Lung (tissue), 12 donors: ENCODE measurements around the gene GRM6. TPM values are rescaled to one million over a fixed set of nuclear protein-coding genes. Genes with fewer than 3 reads are reported as not detected.

Source experiments
- ATAC-seq: fragments of 200-7000 bp; cut with Tn5 transposase; one replicate; pipeline ENCODE4 v1.9.1; 2020; ENCODE audit warnings: moderate number of reproducible peaks; ENCODE audit not compliant: insufficient read depth, low FRiP score
- DNase-seq, 3 donors: peaks; one replicate each; pipeline ENCODE4 v3.0.0-alpha.2; 2013 to 2017
- H3K27ac ChIP-seq, 2 donors: one replicate each; pipeline ENCODE4 v1.5.1; 2013; ENCODE audit warnings: mild to moderate bottlenecking in 2 of 2, moderate library complexity in 2 of 2, control low read depth in 1 of 2, inconsistent platforms in 1 of 2, low read depth in 1 of 2, low read length in 1 of 2
- H3K27me3 ChIP-seq, 3 donors: one replicate each; pipeline ENCODE4 v1.5.1; 2013; ENCODE audit warnings: low read length in 2 of 3; ENCODE audit not compliant: control insufficient read depth in 3 of 3, insufficient read depth in 3 of 3
- H3K36me3 ChIP-seq, 4 donors: one replicate each; pipeline ENCODE4 v1.5.1; 2013; ENCODE audit warnings: low read length in 4 of 4, mild to moderate bottlenecking in 1 of 4, moderate library complexity in 1 of 4; ENCODE audit not compliant: control insufficient read depth in 4 of 4, insufficient read depth in 4 of 4
- H3K4me1 ChIP-seq, 5 donors: one replicate each; pipeline ENCODE4 v1.5.1; 2013; ENCODE audit warnings: low read length in 5 of 5, mild to moderate bottlenecking in 2 of 5, moderate library complexity in 1 of 5; ENCODE audit not compliant: control insufficient read depth in 5 of 5, insufficient read depth in 5 of 5
- H3K4me3 ChIP-seq: one replicate; pipeline ENCODE4 v1.5.1; 2013; ENCODE audit warnings: mild to moderate bottlenecking, control low read depth, moderate library complexity
- H3K9ac ChIP-seq, 2 donors: one replicate each; pipeline ENCODE4 v1.5.1; 2013; ENCODE audit warnings: low read length in 2 of 2, control low read depth in 1 of 2; ENCODE audit not compliant: insufficient read depth in 1 of 2
- H3K9me3 ChIP-seq, 4 donors: one replicate each; pipeline ENCODE4 v1.5.1; 2013; ENCODE audit warnings: low read length in 3 of 4, mild to moderate bottlenecking in 1 of 4, moderate library complexity in 1 of 4; ENCODE audit not compliant: control insufficient read depth in 4 of 4, insufficient read depth in 3 of 4
- WGBS, 2 donors: extraction: QIAGEN DNeasy Blood & Tissue Kit; methylation state at CpG; one replicate each; pipeline ENCODE4 v1.1.7; 2013; 5-methylcytosine and 5-hydroxymethylcytosine counted together
- polyA plus RNA-seq, 2 donors: library from polyadenylated mRNA; stranded (reverse); fragments of 200-250 nt; gene quantifications; one replicate each; pipeline ENCODE4 v1.2.1, GENCODE V29; 2013
- total RNA-seq, 2 donors: library from RNA; depleted of rRNA in 1 of 2; stranded (reverse); fragments of >200 nt in 1 of 2; gene quantifications; one replicate each; pipeline ENCODE4 v1.2.1, GENCODE V29; 2014 to 2021
- TF ChIP-seq, protein P1 (sequence below): IDR thresholded peaks from 2 replicates; pipeline ENCODE4 v1.5.1; 2012; ENCODE audit warnings: mild to moderate bottlenecking; ENCODE audit errors: control extremely low read depth, extremely low read depth
- donor health status: control.
- donor health status: control.
- donor health status: Bipolar disorder and iron deficiency.
- donor health status: healthy.
- donor health status: DM: yes; HTN: yes; CAD: no.

Gene GRM6
- total and polyA plus RNA-seq, 4 donors: not detected

GRCh38 chr5:178991190-178992145 lies 3.7 kb downstream of the GRM6 start:
- ATAC-seq (no peak), DNase-seq (no peak)
- TF ChIP-seq, protein P1, sequence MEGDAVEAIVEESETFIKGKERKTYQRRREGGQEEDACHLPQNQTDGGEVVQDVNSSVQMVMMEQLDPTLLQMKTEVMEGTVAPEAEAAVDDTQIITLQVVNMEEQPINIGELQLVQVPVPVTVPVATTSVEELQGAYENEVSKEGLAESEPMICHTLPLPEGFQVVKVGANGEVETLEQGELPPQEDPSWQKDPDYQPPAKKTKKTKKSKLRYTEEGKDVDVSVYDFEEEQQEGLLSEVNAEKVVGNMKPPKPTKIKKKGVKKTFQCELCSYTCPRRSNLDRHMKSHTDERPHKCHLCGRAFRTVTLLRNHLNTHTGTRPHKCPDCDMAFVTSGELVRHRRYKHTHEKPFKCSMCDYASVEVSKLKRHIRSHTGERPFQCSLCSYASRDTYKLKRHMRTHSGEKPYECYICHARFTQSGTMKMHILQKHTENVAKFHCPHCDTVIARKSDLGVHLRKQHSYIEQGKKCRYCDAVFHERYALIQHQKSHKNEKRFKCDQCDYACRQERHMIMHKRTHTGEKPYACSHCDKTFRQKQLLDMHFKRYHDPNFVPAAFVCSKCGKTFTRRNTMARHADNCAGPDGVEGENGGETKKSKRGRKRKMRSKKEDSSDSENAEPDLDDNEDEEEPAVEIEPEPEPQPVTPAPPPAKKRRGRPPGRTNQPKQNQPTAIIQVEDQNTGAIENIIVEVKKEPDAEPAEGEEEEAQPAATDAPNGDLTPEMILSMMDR: no peak
- 91% methylated on average over 28 of the region's 28 CpGs for WGBS, 2 donors
- Histone ChIP-seq H3K4me3 (no peak overlapping the region), H3K27ac (no peak overlapping the region), H3K9ac (no peak overlapping the region), H3K4me1 (peaks cover 0 to 5% (median 0%) of the 10 kb centered on the region in 5 donors), H3K9me3 (peaks cover 0 to 54% (median 8%) of the 10 kb centered on the region in 4 donors), H3K36me3 (peaks cover 0 to 4% (median 0%) of the 10 kb centered on the region in 4 donors), H3K27me3 (peaks cover 16 to 26% (median 17%) of the 10 kb centered on the region in 3 donors)

DNA sequence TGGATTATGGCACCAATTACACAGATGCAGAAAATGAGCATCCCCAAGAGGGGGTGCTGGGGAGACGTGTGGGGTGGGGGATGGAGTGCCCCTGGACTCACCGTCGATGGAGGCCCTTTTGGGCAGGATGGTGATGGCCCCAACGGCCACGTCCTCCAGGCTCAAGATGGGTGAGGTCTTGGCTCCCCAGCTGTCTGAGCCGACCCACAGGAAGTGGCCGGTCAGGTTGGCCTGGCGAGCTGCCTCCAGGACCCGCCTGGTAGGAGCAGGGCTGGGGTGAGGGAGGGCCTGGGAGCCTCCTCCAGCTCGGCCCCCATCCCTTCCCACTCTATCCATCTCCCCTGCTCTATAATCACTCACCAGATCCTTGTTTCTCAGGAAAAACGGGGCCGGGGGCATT lies 4.6 kb downstream of the GRM6 start:
- no peak for ATAC-seq
- no peak overlapping the region for H3K9ac ChIP-seq

DNA sequence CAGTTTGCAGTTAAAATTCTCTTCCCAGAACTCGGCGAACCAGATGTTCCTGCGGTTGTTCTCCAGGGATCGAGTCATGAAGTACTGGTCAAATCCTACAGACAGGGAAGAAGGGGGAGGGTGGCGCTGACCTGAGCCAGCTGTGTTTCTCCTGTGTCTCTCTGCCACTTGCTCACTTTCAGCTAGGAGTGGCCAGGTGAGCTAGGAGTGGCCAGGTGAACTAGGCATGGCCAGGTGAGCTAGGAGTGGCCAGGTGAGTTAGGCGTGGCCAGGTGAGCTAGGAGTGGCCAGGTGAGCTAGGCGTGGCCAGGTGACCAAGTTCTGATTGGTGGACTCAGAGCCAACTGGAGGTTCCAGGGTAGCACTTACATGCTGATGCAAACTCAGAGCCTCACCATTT lies 5.8 kb downstream of the GRM6 start:
- no peak for ATAC-seq
- WGBS, 2 donors: 93 to 95% methylated on average over 7 of the region's 7 CpGs
- no peak overlapping the region for H3K4me3 ChIP-seq
- H3K27ac ChIP-seq: no peak overlapping the region
- H3K36me3 ChIP-seq: peaks cover 0 to 4% (median 0%) of the 10 kb centered on the region in 4 donors
- H3K4me1 ChIP-seq: peaks cover 0 to 2% (median 0%) of the 10 kb centered on the region in 5 donors
- H3K9me3 ChIP-seq: peaks cover 0 to 68% (median 10%) of the 10 kb centered on the region in 4 donors
- DNase-seq: no peak
- H3K9ac ChIP-seq: no peak overlapping the region
- TF ChIP-seq, protein P1: no peak
- H3K27me3 ChIP-seq: peaks cover 8 to 14% (median 12%) of the 10 kb centered on the region in 3 donors

More for the DNA sequence above, 4.6 kb downstream of the GRM6 start:
- Histone ChIP-seq H3K4me1 (peaks cover 0 to 5% (median 0%) of the 10 kb centered on the region in 5 donors), H3K27me3 (peaks cover 15 to 18% (median 17%) of the 10 kb centered on the region in 3 donors), H3K4me3 (no peak overlapping the region), H3K9me3 (peaks cover 0 to 59% (median 8%) of the 10 kb centered on the region in 4 donors), H3K36me3 (peaks cover 0 to 4% (median 0%) of the 10 kb centered on the region in 4 donors), H3K27ac (no peak overlapping the region)
- TF ChIP-seq, protein P1: no peak
- 89 to 95% methylated on average over 9 to 12 of the region's 12 CpGs for WGBS, 2 donors
- DNase-seq: no peak
